GM19025 (cell line): ENCODE results near the gene SPATA9.

Source experiments
- ATAC-seq: cut with Tn5 transposase; IDR thresholded peaks from one replicate; pipeline ENCODE4 v1.9.1; 2021; ENCODE audit warnings: mild to moderate bottlenecking, low read depth, moderate library complexity; ENCODE audit not compliant: unreplicated experiment

The SPATA9 gene

DNA sequence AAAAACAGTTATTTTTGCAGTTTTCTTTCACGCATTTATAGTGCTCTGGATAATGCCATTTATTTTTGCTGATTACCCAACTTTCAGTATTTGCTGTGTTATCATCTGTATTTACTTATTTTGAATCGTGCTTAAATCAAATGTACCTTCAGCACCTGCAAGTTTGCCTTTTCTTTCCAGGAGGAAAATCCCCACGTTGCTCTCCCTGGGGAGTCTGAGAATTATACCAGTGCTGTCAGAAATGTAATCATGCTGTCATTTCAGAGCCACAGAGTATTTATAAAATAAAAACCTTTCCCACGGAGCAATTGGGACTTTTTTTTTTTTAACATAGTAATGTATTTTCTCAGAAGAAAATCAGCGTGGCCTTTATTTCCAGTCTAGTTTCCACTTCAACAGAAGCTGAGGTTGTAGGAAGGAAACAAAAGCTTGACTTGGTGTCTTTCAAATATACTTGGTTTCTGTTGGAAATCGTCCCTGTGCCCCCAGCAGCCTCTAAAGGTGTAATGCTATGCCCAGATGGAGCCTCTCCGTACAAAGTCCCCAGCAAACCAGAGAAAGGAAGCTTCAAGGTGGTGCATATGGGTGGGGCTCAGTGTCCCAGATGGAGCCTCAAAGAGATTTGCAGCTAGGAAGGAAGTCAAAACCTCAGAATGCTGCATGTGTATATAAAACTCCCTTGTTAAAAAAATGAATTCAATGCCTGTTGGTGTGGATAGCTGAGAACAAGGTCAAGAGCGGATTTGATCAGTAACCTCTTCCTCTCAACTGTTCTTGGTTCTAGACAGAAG lies 60.8 kb downstream of the SPATA9 start:
- no peak for ATAC-seq

DNA sequence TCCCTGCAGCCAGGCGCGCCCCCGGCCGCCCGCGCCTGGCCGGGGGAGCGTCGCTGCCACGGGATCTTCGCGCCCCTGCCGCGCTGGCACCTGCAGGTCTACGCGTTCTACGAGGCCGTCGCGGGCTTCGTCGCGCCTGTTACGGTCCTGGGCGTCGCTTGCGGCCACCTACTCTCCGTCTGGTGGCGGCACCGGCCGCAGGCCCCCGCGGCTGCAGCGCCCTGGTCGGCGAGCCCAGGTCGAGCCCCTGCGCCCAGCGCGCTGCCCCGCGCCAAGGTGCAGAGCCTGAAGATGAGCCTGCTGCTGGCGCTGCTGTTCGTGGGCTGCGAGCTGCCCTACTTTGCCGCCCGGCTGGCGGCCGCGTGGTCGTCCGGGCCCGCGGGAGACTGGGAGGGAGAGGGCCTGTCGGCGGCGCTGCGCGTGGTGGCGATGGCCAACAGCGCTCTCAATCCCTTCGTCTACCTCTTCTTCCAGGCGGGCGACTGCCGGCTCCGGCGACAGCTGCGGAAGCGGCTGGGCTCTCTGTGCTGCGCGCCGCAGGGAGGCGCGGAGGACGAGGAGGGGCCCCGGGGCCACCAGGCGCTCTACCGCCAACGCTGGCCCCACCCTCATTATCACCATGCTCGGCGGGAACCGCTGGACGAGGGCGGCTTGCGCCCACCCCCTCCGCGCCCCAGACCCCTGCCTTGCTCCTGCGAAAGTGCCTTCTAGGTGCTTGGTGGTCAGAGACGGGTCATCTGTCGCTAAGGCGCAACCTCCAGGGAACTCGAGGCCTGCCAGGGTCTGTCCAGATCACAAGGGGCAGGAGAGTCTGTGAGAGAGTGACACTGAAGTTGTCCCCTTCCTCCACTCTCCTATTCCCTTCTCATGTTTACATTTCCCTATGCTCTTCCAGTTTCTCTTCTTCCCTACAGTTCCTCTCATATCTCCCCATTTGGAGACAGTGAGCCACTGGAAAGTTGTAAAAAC lies 61.6 kb downstream of the SPATA9 start:
- ATAC-seq: peak; percentile 40

DNA sequence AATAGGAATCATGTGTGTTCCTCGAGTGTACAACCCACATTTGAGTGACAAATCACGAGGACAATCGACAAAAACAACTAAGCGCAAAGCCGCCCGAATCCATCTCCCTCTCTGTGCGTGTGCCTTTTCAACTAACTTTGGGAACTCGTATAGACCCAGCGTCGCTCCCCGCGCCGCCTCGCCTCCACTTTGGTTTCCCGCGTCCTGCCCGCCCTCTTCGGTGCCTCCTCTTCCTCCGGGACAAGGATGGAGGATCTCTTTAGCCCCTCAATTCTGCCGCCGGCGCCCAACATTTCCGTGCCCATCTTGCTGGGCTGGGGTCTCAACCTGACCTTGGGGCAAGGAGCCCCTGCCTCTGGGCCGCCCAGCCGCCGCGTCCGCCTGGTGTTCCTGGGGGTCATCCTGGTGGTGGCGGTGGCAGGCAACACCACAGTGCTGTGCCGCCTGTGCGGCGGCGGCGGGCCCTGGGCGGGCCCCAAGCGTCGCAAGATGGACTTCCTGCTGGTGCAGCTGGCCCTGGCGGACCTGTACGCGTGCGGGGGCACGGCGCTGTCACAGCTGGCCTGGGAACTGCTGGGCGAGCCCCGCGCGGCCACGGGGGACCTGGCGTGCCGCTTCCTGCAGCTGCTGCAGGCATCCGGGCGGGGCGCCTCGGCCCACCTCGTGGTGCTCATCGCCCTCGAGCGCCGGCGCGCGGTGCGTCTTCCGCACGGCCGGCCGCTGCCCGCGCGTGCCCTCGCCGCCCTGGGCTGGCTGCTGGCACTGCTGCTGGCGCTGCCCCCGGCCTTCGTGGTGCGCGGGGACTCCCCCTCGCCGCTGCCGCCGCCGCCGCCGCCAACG lies 62.5 kb downstream of the SPATA9 start, which contains the start of gene GPR150:
TSS of gene GPR150 (plus strand) at position 58 of the 840 bp plus-strand sequence. CDS start at position 247, 189 bp downstream.
- peak; percentile 59 for ATAC-seq

GRCh38 chr5:95619514-95620029 lies 63.2 kb downstream of the SPATA9 start:
- no peak for ATAC-seq

GRCh38 chr5:95619096-95619495 lies 63.7 kb downstream of the SPATA9 start:
- no peak for ATAC-seq

DNA sequence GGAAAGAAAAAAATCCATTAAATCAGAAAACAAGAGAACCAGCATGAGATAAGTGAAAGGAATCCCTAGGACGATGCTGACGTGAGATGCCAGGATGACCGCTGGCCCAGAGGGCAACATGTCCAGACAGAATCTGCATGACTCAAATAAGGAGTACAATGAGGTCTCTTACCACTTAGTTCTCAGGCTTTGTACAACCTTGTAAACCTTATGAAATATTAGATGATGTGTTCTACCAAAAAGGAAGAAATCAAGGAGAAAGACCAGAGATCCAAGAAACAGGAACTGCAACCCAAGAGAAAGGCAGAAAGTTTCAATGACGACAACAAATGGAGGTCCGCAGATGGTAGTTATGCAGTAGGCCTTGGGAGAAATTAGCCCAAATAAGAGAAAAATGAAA lies 65.7 kb downstream of the SPATA9 start:
- no peak for ATAC-seq

GRCh38 chr5:95615164-95615467 lies 67.7 kb downstream of the SPATA9 start:
- ATAC-seq: peak; percentile 45

DNA sequence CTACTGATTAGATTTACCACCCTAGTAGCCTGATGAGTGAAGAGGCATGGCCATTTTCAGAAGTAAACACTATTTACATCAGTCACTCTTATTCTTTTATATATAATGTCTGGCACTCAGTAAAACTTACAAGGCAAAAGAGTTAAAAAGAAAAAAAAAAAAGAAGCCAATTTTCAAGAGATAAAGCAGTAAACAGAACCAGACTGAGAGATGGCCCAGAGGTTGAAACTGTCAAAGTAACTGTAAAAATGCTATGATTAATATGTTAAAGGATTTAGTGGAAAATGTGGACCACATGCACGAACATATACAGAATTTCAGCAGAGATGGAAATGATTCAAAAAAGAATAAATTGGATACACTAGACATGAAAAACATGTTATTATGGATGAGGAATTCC lies 69.3 kb downstream of the SPATA9 start:
- ATAC-seq: no peak

DNA sequence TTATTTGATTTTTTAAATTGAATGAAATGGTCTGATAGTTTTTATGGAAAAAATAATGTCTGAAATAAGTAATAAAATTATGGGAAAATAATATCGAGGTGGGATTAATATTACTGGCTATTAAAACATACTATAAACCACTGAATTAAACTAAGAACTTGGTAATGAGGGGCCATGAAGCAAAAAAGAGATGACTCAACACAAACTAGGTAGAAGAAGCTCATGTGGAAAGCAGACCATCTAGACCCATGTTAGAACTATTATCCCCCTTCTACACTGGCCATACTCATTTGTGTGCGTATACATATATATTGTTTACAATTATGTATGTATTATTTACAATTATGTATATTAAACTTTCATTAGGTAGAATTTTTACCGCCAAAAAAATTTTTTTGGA lies 71.4 kb downstream of the SPATA9 start:
- ATAC-seq: no peak

- no peak for ATAC-seq
These were observed 72.2 kb downstream of the SPATA9 start for GRCh38 chr5:95610546-95610945.

- no peak for ATAC-seq
These were observed 73.1 kb downstream of the SPATA9 start for GRCh38 chr5:95609711-95610110.
